Ovary (tissue), 3 donors: ENCODE data around the gene PIEZO1.

ENCODE experiments used
- CTCF ChIP-seq, 3 donors: fragments of 450-650 bp in 2 of 3; fragments of 200-600 bp in 1 of 3; IDR thresholded peaks; one replicate each; pipeline versions ENCODE4 v1.5.1 to v1.8.0; 2016 to 2022; ENCODE audit warnings: antibody characterized with exemption in 3 of 3, mild to moderate bottlenecking in 1 of 3
- EP300 ChIP-seq: sonication (generic); formaldehyde crosslinking; IDR thresholded peaks from one replicate; pipeline ENCODE4 v1.6.1; 2017; ENCODE audit warnings: antibody characterized with exemption
- POLR2A ChIP-seq: fragments of 450-650 bp; IDR thresholded peaks from one replicate; pipeline ENCODE4 v1.6.1; 2017; ENCODE audit warnings: antibody characterized with exemption, mild to moderate bottlenecking, moderate library complexity
- donor health status: DM: no; HTN: no; CAD: no.

- TF ChIP-seq CTCF (IDR thresholded peaks at IDR 0.05) (no peak), POLR2A (no peak), EP300 (no peak)
Measured at GRCh38 chr16:88739977-88740726, 44.9 kb downstream of the PIEZO1 start.
